Measurements from ENCODE around the gene CDC14A.

Gene CDC14A

GRCh38 chr1:100530141-100530540 lies 177.8 kb downstream of the CDC14A start:
- no peak for ATAC-seq
- peaks cover 7% of the 10 kb centered on the region for H3K27me3 Mint-ChIP-seq
- H3K27ac Mint-ChIP-seq: no peak overlapping the region
- H3K4me1 Mint-ChIP-seq: peaks cover 37% of the 10 kb centered on the region
- H3K9me3 Mint-ChIP-seq: no peaks in the 10 kb centered on the region
- no peak overlapping the region for H3K4me3 Mint-ChIP-seq
- DNase-seq: no peak

- H3K27me3 Mint-ChIP-seq: peaks cover 11% of the 10 kb centered on the region
- ATAC-seq (peak; percentile 98), DNase-seq (peak; percentile 18 to 52)
- H3K4me3 Mint-ChIP-seq: peak overlapping the region; percentile 4 to 27
- H3K27ac Mint-ChIP-seq: peak overlapping the region in 1 of 2 donors; percentile 29
- no peaks in the 10 kb centered on the region for H3K9me3 Mint-ChIP-seq
- H3K4me1 Mint-ChIP-seq: peaks cover 37% of the 10 kb centered on the region
Observed at GRCh38 chr1:100530880-100531487, 178.7 kb downstream of the CDC14A start.

GRCh38 chr1:100532645-100533044 lies 180.3 kb downstream of the CDC14A start:
- Mint-ChIP-seq H3K9me3 (no peaks in the 10 kb centered on the region), H3K4me3 (peak overlapping the region in 1 of 2 donors; percentile 11), H3K27me3 (peaks cover 22% of the 10 kb centered on the region), H3K4me1 (peaks cover 37% of the 10 kb centered on the region), H3K27ac (peak overlapping the region in 1 of 2 donors; percentile 53)
- ATAC-seq (no peak), DNase-seq (no peak)

- Mint-ChIP-seq H3K27me3 (peaks cover 42% of the 10 kb centered on the region), H3K27ac (no peak overlapping the region), H3K4me1 (peaks cover 42% of the 10 kb centered on the region), H3K9me3 (no peaks in the 10 kb centered on the region), H3K4me3 (no peak overlapping the region)
- DNase-seq: no peak
- ATAC-seq: no peak
Observed at GRCh38 chr1:100535264-100535663, 183.0 kb downstream of the CDC14A start.

- no peak overlapping the region for H3K27ac Mint-ChIP-seq
- H3K4me1 Mint-ChIP-seq: peaks cover 34% of the 10 kb centered on the region
- H3K4me3 Mint-ChIP-seq: no peak overlapping the region
- no peaks in the 10 kb centered on the region for H3K9me3 Mint-ChIP-seq
- ATAC-seq (peak; percentile 11), DNase-seq (no peak)
- H3K27me3 Mint-ChIP-seq: peaks cover 50% of the 10 kb centered on the region
Observed at GRCh38 chr1:100536031-100536430, 183.7 kb downstream of the CDC14A start.

- peak; percentile 43 to 49 for DNase-seq
- H3K9me3 Mint-ChIP-seq: no peaks in the 10 kb centered on the region
- peak; percentile 73 for ATAC-seq
- H3K27ac Mint-ChIP-seq: no peak overlapping the region
- peak overlapping the region; percentile 70 to 76 for H3K4me3 Mint-ChIP-seq
- peaks cover 19% of the 10 kb centered on the region for H3K4me1 Mint-ChIP-seq
- H3K27me3 Mint-ChIP-seq: peaks cover 74% of the 10 kb centered on the region
Observed at GRCh38 chr1:100538913-100539835, 186.9 kb downstream of the CDC14A start.

GRCh38 chr1:100539836-100540536 lies 187.7 kb downstream of the CDC14A start:
- no peak overlapping the region for H3K27ac Mint-ChIP-seq
- peak; percentile 47 for ATAC-seq
- DNase-seq: peak; percentile 28 to 44

GRCh38 chr1:100542285-100542684 lies 190.0 kb downstream of the CDC14A start:
- Mint-ChIP-seq H3K27me3 (peaks cover 55% of the 10 kb centered on the region), H3K27ac (no peak overlapping the region), H3K9me3 (no peaks in the 10 kb centered on the region), H3K4me3 (no peak overlapping the region), H3K4me1 (peaks cover 19% of the 10 kb centered on the region)
- DNase-seq (no peak), ATAC-seq (no peak)

More at GRCh38 chr1:100539836-100540536, 187.7 kb downstream of the CDC14A start:
- Mint-ChIP-seq H3K27me3 (peaks cover 68% of the 10 kb centered on the region), H3K9me3 (no peaks in the 10 kb centered on the region), H3K4me1 (peaks cover 19% of the 10 kb centered on the region), H3K4me3 (peak overlapping the region; percentile 70 to 76)

- DNase-seq: peak; percentile 28 to 52
- no peaks in the 10 kb centered on the region for H3K9me3 Mint-ChIP-seq
- H3K27ac Mint-ChIP-seq: peak overlapping the region in 1 of 2 donors; percentile 55
- no peak overlapping the region for H3K4me3 Mint-ChIP-seq
- peak; percentile 81 for ATAC-seq
- peaks cover 15% of the 10 kb centered on the region for H3K4me1 Mint-ChIP-seq
- H3K27me3 Mint-ChIP-seq: peaks cover 42% of the 10 kb centered on the region
Observed at GRCh38 chr1:100543640-100544039, 191.3 kb downstream of the CDC14A start.

- peaks cover 36% of the 10 kb centered on the region for H3K27me3 Mint-ChIP-seq
- ATAC-seq (no peak), DNase-seq (no peak)
- no peak overlapping the region for H3K27ac Mint-ChIP-seq
- peaks cover 9% of the 10 kb centered on the region for H3K4me1 Mint-ChIP-seq
- H3K4me3 Mint-ChIP-seq: no peak overlapping the region
- H3K9me3 Mint-ChIP-seq: peaks cover 0 to 4% of the 10 kb centered on the region in 2 donors
Observed at GRCh38 chr1:100544791-100545190, 192.5 kb downstream of the CDC14A start.

- H3K4me1 Mint-ChIP-seq: peaks cover 9% of the 10 kb centered on the region
- DNase-seq (no peak), ATAC-seq (no peak)
- H3K9me3 Mint-ChIP-seq: peaks cover 9 to 13% of the 10 kb centered on the region in 2 donors
- no peak overlapping the region for H3K27ac Mint-ChIP-seq
- H3K27me3 Mint-ChIP-seq: peaks cover 25% of the 10 kb centered on the region
- H3K4me3 Mint-ChIP-seq: no peak overlapping the region
Observed at GRCh38 chr1:100545855-100546254, 193.5 kb downstream of the CDC14A start.

- no peaks in the 10 kb centered on the region for H3K4me1 Mint-ChIP-seq
- DNase-seq: no peak
- no peak overlapping the region for H3K4me3 Mint-ChIP-seq
- H3K27me3 Mint-ChIP-seq: no peaks in the 10 kb centered on the region
- peaks cover 53 to 55% of the 10 kb centered on the region in 2 donors for H3K9me3 Mint-ChIP-seq
- no peak overlapping the region for H3K27ac Mint-ChIP-seq
- no peak for ATAC-seq
Observed at GRCh38 chr1:100552031-100552430, 199.7 kb downstream of the CDC14A start.

- no peak for DNase-seq
- H3K9me3 Mint-ChIP-seq: peaks cover 61 to 63% of the 10 kb centered on the region in 2 donors
- ATAC-seq: no peak
- no peaks in the 10 kb centered on the region for H3K4me1 Mint-ChIP-seq
- H3K4me3 Mint-ChIP-seq: no peak overlapping the region
- H3K27me3 Mint-ChIP-seq: no peaks in the 10 kb centered on the region
- H3K27ac Mint-ChIP-seq: no peak overlapping the region
Observed at GRCh38 chr1:100552922-100553321, 200.6 kb downstream of the CDC14A start.

- Mint-ChIP-seq H3K27me3 (no peaks in the 10 kb centered on the region), H3K9me3 (peaks cover 50% of the 10 kb centered on the region in 2 donors), H3K4me1 (no peaks in the 10 kb centered on the region), H3K4me3 (no peak overlapping the region), H3K27ac (no peak overlapping the region)
- ATAC-seq (no peak), DNase-seq (no peak)
Observed at GRCh38 chr1:100556181-100556580, 203.9 kb downstream of the CDC14A start.

GRCh38 chr1:100556925-100557605 lies 204.8 kb downstream of the CDC14A start:
- H3K4me3 Mint-ChIP-seq: no peak overlapping the region
- no peak for DNase-seq
- no peak overlapping the region for H3K27ac Mint-ChIP-seq
- H3K4me1 Mint-ChIP-seq: no peaks in the 10 kb centered on the region
- no peak for ATAC-seq
- no peaks in the 10 kb centered on the region for H3K27me3 Mint-ChIP-seq
- H3K9me3 Mint-ChIP-seq: peaks cover 47 to 49% of the 10 kb centered on the region in 2 donors
